ENCODE results near the gene CPE. TPM values are rescaled to one million over a fixed set of nuclear protein-coding genes. Genes with fewer than 3 reads are reported as not detected.

The CPE gene
- total and polyA plus RNA-seq, 2 of the 4 experiments (the other 2 are of a cell fraction) = 3.6 to 13.5 TPM

DNA sequence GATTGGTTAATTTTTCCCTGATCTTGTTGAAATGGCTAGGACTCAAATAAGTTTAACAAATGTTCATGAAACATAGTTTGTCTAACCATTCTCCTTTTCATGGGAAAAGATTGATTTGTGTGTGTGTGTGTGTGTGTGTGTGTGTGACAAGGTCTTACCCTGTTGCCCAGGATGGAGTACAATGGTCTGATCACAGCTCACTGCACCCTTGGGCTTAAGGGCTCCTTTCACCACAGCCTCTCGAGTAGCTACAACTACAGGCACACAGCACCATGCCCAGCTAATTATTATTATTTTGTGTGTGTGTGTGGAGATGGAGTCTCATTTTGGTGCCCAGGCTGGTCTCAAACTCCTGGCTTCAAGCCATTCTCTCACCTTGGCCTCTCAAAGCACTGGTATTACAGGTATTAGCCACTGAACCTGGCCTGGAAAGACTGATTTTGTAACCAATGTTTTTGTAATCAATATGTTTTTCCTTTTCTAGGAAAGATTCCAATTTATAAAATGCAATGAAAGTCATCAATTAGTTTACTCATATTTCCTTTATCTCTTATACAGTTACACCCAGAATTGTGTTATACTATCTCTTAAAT is 139.3 kb downstream of the CPE start:
- H4K5ac ChIP-seq (ENCODE audit: low read depth, low read length) = no peak overlapping the region
- BruUV-seq (replicated peaks) = no TSS peak
- no peak overlapping the region for H2AK5ac ChIP-seq (ENCODE audit: low read depth, low read length)
- ChIA-PET CTCF (interaction anchor here (0.7 kb wide), 1 partner anchor 414 kb away, joined by 5 read pairs; no protein-coding TSS in a partner anchor), POLR2A (ENCODE audit: unreplicated experiment) (no interaction called here)
- no peak overlapping the region for H3K27ac ChIP-seq (ENCODE audit: insufficient read depth, low read length)
- no peak overlapping the region for H2BK5ac ChIP-seq (ENCODE audit: low read depth, low read length, poor library complexity, severe bottlenecking)
- intact Hi-C loops (cut with micrococcal nuclease) = no loop called here
- no peak overlapping the region for H3K4me2 ChIP-seq (ENCODE audit: low read depth, low read length)
- no peak overlapping the region for H3K9ac ChIP-seq (ENCODE audit: low read depth, low read length)
- no peak overlapping the region for H2BK120ac ChIP-seq (ENCODE audit: low read depth, low read length)
- H3K18ac ChIP-seq (ENCODE audit: low read depth, low read length) = no peak overlapping the region
- no peak overlapping the region for H4K8ac ChIP-seq (ENCODE audit: low read depth in 2 of 2, low read length in 2 of 2)
- H3K79me1 ChIP-seq (ENCODE audit: low read depth in 1 of 2, low read length in 2 of 2) = no peaks in the 10 kb centered on the region
- TF ChIP-seq RFX5 (IDR thresholded peaks at IDR 0.05; ENCODE audit: low read depth, low read length) = no peak
- TF ChIP-seq MAZ (IDR thresholded peaks at IDR 0.05; ENCODE audit: borderline replicate concordance, low read depth, low read length) = no peak
- no peak for TF ChIP-seq CHD1 (IDR thresholded peaks at IDR 0.05; ENCODE audit: low read depth, low read length)
- TF ChIP-seq, protein P1, sequence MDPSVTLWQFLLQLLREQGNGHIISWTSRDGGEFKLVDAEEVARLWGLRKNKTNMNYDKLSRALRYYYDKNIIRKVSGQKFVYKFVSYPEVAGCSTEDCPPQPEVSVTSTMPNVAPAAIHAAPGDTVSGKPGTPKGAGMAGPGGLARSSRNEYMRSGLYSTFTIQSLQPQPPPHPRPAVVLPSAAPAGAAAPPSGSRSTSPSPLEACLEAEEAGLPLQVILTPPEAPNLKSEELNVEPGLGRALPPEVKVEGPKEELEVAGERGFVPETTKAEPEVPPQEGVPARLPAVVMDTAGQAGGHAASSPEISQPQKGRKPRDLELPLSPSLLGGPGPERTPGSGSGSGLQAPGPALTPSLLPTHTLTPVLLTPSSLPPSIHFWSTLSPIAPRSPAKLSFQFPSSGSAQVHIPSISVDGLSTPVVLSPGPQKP (IDR thresholded peaks at IDR 0.05; ENCODE audit: borderline replicate concordance, low read depth, low read length) = no peak
- TF ChIP-seq RAD21 (IDR thresholded peaks at IDR 0.05; ENCODE audit: low read length) = no peak
- no peak for TF ChIP-seq BHLHE40 (IDR thresholded peaks at IDR 0.05; ENCODE audit: low read depth, low read length)
- TF ChIP-seq MAFK (IDR thresholded peaks at IDR 0.05; ENCODE audit: low read depth, low read length) = no peak
- TF ChIP-seq, protein P2, sequence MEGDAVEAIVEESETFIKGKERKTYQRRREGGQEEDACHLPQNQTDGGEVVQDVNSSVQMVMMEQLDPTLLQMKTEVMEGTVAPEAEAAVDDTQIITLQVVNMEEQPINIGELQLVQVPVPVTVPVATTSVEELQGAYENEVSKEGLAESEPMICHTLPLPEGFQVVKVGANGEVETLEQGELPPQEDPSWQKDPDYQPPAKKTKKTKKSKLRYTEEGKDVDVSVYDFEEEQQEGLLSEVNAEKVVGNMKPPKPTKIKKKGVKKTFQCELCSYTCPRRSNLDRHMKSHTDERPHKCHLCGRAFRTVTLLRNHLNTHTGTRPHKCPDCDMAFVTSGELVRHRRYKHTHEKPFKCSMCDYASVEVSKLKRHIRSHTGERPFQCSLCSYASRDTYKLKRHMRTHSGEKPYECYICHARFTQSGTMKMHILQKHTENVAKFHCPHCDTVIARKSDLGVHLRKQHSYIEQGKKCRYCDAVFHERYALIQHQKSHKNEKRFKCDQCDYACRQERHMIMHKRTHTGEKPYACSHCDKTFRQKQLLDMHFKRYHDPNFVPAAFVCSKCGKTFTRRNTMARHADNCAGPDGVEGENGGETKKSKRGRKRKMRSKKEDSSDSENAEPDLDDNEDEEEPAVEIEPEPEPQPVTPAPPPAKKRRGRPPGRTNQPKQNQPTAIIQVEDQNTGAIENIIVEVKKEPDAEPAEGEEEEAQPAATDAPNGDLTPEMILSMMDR (conservative IDR thresholded peaks at IDR 0.05; ENCODE audit: low read depth, low read length) = no peak
- TF ChIP-seq RCOR1 (IDR thresholded peaks at IDR 0.05; ENCODE audit: insufficient replicate concordance, low read length) = no peak
- TF ChIP-seq, protein P3, sequence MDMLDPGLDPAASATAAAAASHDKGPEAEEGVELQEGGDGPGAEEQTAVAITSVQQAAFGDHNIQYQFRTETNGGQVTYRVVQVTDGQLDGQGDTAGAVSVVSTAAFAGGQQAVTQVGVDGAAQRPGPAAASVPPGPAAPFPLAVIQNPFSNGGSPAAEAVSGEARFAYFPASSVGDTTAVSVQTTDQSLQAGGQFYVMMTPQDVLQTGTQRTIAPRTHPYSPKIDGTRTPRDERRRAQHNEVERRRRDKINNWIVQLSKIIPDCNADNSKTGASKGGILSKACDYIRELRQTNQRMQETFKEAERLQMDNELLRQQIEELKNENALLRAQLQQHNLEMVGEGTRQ (IDR thresholded peaks at IDR 0.05; ENCODE audit: low read depth, low read length) = no peak
- no peak for TF ChIP-seq NFE2L2 (IDR thresholded peaks at IDR 0.05; ENCODE audit: low read depth, low read length)
- no peaks in the 10 kb centered on the region for H3K4me1 ChIP-seq (ENCODE audit: control insufficient read depth, insufficient read depth, low read length)
- in situ Hi-C loops (cut with MboI; ENCODE audit: low sequenced_read_pairs) = no loop called here
- H3K4ac ChIP-seq (ENCODE audit: low read depth, low read length) = no peak overlapping the region
- H3K4me3 ChIP-seq (ENCODE audit: insufficient read depth, low read depth, low read length) = no peak overlapping the region
- no peak overlapping the region for H3K56ac ChIP-seq (ENCODE audit: extremely low read depth, insufficient read depth, low read length)
- dilution Hi-C loops (cut with HindIII; ENCODE audit: low sequenced_read_pairs, unreplicated experiment) = no loop called here
- no peak overlapping the region for H2BK20ac ChIP-seq (ENCODE audit: low read depth, low read length)
- H3K14ac ChIP-seq (replicated peaks; ENCODE audit: low read depth, low read length) = no peak overlapping the region
- H2AK9ac ChIP-seq (replicated peaks; ENCODE audit: low read depth, low read length, poor library complexity) = no peak overlapping the region
- no peak for DNase-seq
- no peak for ATAC-seq (ENCODE audit: low read depth)
- H3K23ac ChIP-seq (ENCODE audit: low read depth, low read length) = no peak overlapping the region
- no peak overlapping the region for H4K91ac ChIP-seq (ENCODE audit: insufficient read depth, low read depth, low read length)
- H2AFZ ChIP-seq (replicated peaks; ENCODE audit: low read length, poor library complexity) = no peak overlapping the region
- H3K36me3 ChIP-seq (ENCODE audit: control insufficient read depth, insufficient read depth, low read length) = no peaks in the 10 kb centered on the region
- WGBS, 2 experiments (ENCODE audit: extremely low coverage in 2 of 2, insufficient read length in 1 of 2) = no CpG with 5 or more reads among the region's 1 CpG
- H3K9me1 ChIP-seq (ENCODE audit: insufficient read depth, low read length) = no peaks in the 10 kb centered on the region
- H2BK15ac ChIP-seq (ENCODE audit: low read depth, low read length) = no peak overlapping the region
- H3K9me3 ChIP-seq (ENCODE audit: control insufficient read depth, insufficient read depth, low read length) = no peaks in the 10 kb centered on the region
- H4K20me1 ChIP-seq (ENCODE audit: insufficient read depth, low read length) = no peaks in the 10 kb centered on the region
- no peaks in the 10 kb centered on the region for H3K27me3 ChIP-seq (ENCODE audit: control insufficient read depth, insufficient read depth, low read length)
